HepG2 (cell line): ENCODE data around the gene MOGAT3. TPM values are rescaled to one million over a fixed set of nuclear protein-coding genes. Genes with fewer than 3 reads are reported as not detected.

Experiments
- DR1 ChIP-seq: sonication (generic); formaldehyde crosslinking; IDR thresholded peaks from 2 replicates; pipeline ENCODE4 v1.8.0; 2021; ENCODE audit warnings: mild to moderate bottlenecking, missing genetic modification reagents, inconsistent platforms
- EHMT2 ChIP-seq: fragments of 200-600 bp; sonication (generic); IDR thresholded peaks from 2 replicates; pipeline ENCODE4 v1.7.0; 2017; ENCODE audit warnings: antibody characterized with exemption, low read depth, low read length, borderline replicate concordance
- HDAC1 ChIP-seq: sonication (generic); formaldehyde crosslinking; IDR thresholded peaks from 2 replicates; pipeline ENCODE4 v1.5.1; 2020; ENCODE audit warnings: mild to moderate bottlenecking, missing genetic modification reagents
- ISL2 ChIP-seq: sonication (generic); formaldehyde crosslinking; IDR thresholded peaks from 2 replicates; pipeline ENCODE4 v1.5.0; 2020; ENCODE audit warnings: missing genetic modification reagents
- NR2F2 ChIP-seq: IDR thresholded peaks from 2 replicates; pipeline ENCODE4 v1.6.1; 2012; ENCODE audit warnings: low read depth, inconsistent platforms, borderline replicate concordance
- PATZ1 ChIP-seq: sonication (generic); formaldehyde crosslinking; IDR thresholded peaks from 2 replicates; pipeline ENCODE4 v1.4.0; 2020; ENCODE audit warnings: missing genetic modification reagents
- PAWR ChIP-seq: sonication (generic); formaldehyde crosslinking; IDR thresholded peaks from 2 replicates; pipeline ENCODE4 v1.4.0; 2020; ENCODE audit warnings: missing genetic modification reagents, mild to moderate bottlenecking, borderline replicate concordance
- RARA ChIP-seq: IDR thresholded peaks from 2 replicates; pipeline ENCODE4 v1.6.1; 2016; ENCODE audit warnings: missing genetic modification reagents, missing compliant biosample characterization
- SIX1 ChIP-seq: sonication (generic); formaldehyde crosslinking; IDR thresholded peaks from 2 replicates; pipeline ENCODE4 v1.4.0; 2020; ENCODE audit warnings: missing genetic modification reagents, borderline replicate concordance
- STAG1 ChIP-seq: sonication (generic); formaldehyde crosslinking; IDR thresholded peaks from 2 replicates; pipeline ENCODE4 v1.4.0; 2020; ENCODE audit warnings: missing genetic modification reagents
- SYNCRIP ChIP-seq: fragments of 200-400 bp; formaldehyde crosslinking; IDR thresholded peaks from 2 replicates; pipeline ENCODE4 v1.6.1; 2018; ENCODE audit warnings: mild to moderate bottlenecking, low read depth, low read length; ENCODE audit not compliant: insufficient read depth
- TCF7 ChIP-seq: sonication (generic); IDR thresholded peaks from 2 replicates; pipeline ENCODE4 v1.6.1; 2016; ENCODE audit warnings: antibody characterized with exemption, low read depth
- THAP11 ChIP-seq: IDR thresholded peaks from 2 replicates; pipeline ENCODE4 v1.6.1; 2016; ENCODE audit warnings: missing biosample characterization, missing genetic modification reagents
- TIGD3 ChIP-seq: sonication (generic); formaldehyde crosslinking; IDR thresholded peaks from 2 replicates; pipeline ENCODE4 v1.5.1; 2020; ENCODE audit warnings: mild to moderate bottlenecking, missing genetic modification reagents, borderline replicate concordance
- WIZ ChIP-seq: sonication (generic); formaldehyde crosslinking; IDR thresholded peaks from 2 replicates; pipeline ENCODE4 v1.5.1; 2020; ENCODE audit warnings: mild to moderate bottlenecking, missing genetic modification reagents
- ZNF160 ChIP-seq: sonication (generic); formaldehyde crosslinking; IDR thresholded peaks from 2 replicates; pipeline ENCODE4 v1.8.0; 2022; ENCODE audit warnings: mild to moderate bottlenecking, inconsistent platforms, missing genetic modification reagents
- ZNF18 ChIP-seq: sonication (generic); formaldehyde crosslinking; IDR thresholded peaks from 2 replicates; pipeline ENCODE4 v1.8.0; 2022; ENCODE audit warnings: mild to moderate bottlenecking, missing genetic modification reagents; ENCODE audit not compliant: insufficient replicate concordance
- ZNF263 ChIP-seq: sonication (generic); formaldehyde crosslinking; IDR thresholded peaks from 2 replicates; pipeline ENCODE4 v1.4.0; 2020; ENCODE audit warnings: missing genetic modification reagents
- ZNF354B ChIP-seq: sonication (generic); formaldehyde crosslinking; IDR thresholded peaks from 2 replicates; pipeline ENCODE4 v1.8.0; 2022; ENCODE audit warnings: mild to moderate bottlenecking, missing genetic modification reagents
- ZNF710 ChIP-seq: sonication (generic); formaldehyde crosslinking; IDR thresholded peaks from 2 replicates; pipeline ENCODE4 v1.5.0; 2020; ENCODE audit warnings: mild to moderate bottlenecking, missing genetic modification reagents, borderline replicate concordance
- polyA plus RNA-seq, 8 experiments: library from polyadenylated mRNA; depleted of rRNA in 3 of 8; stranded (reverse) in 7 of 8; unstranded in 1 of 8; fragments of >200 nt; fragmentation: Illumina TruSeq in 4 of 8; extraction: Trizol in 4 of 8; gene quantifications; 2 replicates each; pipeline versions ENCODE4 v1.2.1 to v1.2.3, GENCODE V29; 2011 to 2016; ENCODE audit warnings: low read depth in 4 of 8, missing spikeins in 1 of 8, mixed read lengths in 1 of 8; ENCODE audit not compliant: insufficient read depth in 1 of 8
- total RNA-seq, 5 experiments: library from RNA; depleted of rRNA; stranded (reverse); fragments of >200 nt; fragmentation: Illumina TruSeq; extraction: Trizol; gene quantifications; 2 replicates each; pipeline ENCODE4 v1.2.3, GENCODE V29; 2016; ENCODE audit warnings: low read depth in 1 of 5

MOGAT3 gene
- total and polyA plus RNA-seq, 2 of the 13 experiments (the other 11 are each of a cell fraction or from before 2014, with no cell fraction given): 22.5 to 30.5 TPM

- TF ChIP-seq TIGD3 (peak; percentile 83; the same call in 1 of the 2 replicates), PAWR (CRISPR knock-in tag) (no peak), STAG1 (CRISPR knock-in tag) (peak; percentile 18; the same call in 1 of the 2 replicates), ISL2 (no peak), THAP11 (peak; percentile 66), WIZ (CRISPR knock-in tag) (no peak), HDAC1 (peak; percentile 93), TCF7 (no peak), ZNF263 (CRISPR knock-in tag) (no peak; the same call in 1 of the 2 replicates), SIX1 (CRISPR knock-in tag) (peak; percentile 61; the same call in 1 of the 2 replicates), DR1 (CRISPR knock-in tag) (peak; percentile 77; the same call in 1 of the 2 replicates), ZNF710 (peak; percentile 20; the same call in 1 of the 2 replicates), RARA (CRISPR knock-in tag) (peak; percentile 95), EHMT2 (no peak), PATZ1 (CRISPR knock-in tag) (peak; percentile 97), ZNF354B (CRISPR knock-in tag) (no peak), SYNCRIP (no peak), ZNF160 (peak; percentile 26; the same call in 1 of the 2 replicates), ZNF18 (CRISPR knock-in tag) (peak; percentile 68), NR2F2 (peak; percentile 93)
These were observed at the start of gene MOGAT3 (continued) for GRCh38 chr7:101200862-101201599.
